WTC11 (cell line): ENCODE results near the gene ANGPTL1. TPM values are rescaled to one million over a fixed set of nuclear protein-coding genes. Genes with fewer than 3 reads are reported as not detected.
A peak's percentile ranks its signal among the peaks of the same experiment; 100 is the strongest.

Experiments
- ATAC-seq: fragments of 200-7000 bp; cut with Tn5 transposase; 2 replicates; pipeline ENCODE4 v1.10.0; 2021; ENCODE audit warnings: mild to moderate bottlenecking, moderate library complexity
- Bru-seq: library from RNA; stranded (reverse); fragments of 400-500 nt; gene quantifications from one replicate; lab custom pipeline; 2021; lab: Mats Ljungman, UMichigan
- CTCF ChIA-PET: fragments of 300-600 bp; sonication (Branson Sonifier 250); formaldehyde crosslinking; loops from one replicate; lab custom pipeline; 2021; ENCODE audit warnings: antibody characterized with exemption; lab: Charles Lee
- POLR2A ChIA-PET: fragments of 350-600 bp; sonication (Branson Sonifier 250); formaldehyde crosslinking; loops from one replicate; lab custom pipeline; 2021; ENCODE audit warnings: antibody characterized with exemption; lab: Charles Lee
- DNase-seq: peaks from one replicate; pipeline ENCODE4 v3.0.0; 2021; ENCODE audit warnings: low spot score
- H3K27ac Mint-ChIP-seq: 2 replicates; pipeline ENCODE4 v1.8.0; 2021; ENCODE audit warnings: mixed read lengths
- H3K27me3 Mint-ChIP-seq: 2 replicates; pipeline ENCODE4 v1.8.0; 2021; ENCODE audit warnings: low read depth, mild to moderate bottlenecking, moderate library complexity, mixed read lengths
- H3K36me3 Mint-ChIP-seq: 2 replicates; pipeline ENCODE4 v1.8.0; 2021; ENCODE audit warnings: mixed read lengths
- H3K4me1 Mint-ChIP-seq: 2 replicates; pipeline ENCODE4 v1.8.0; 2022; ENCODE audit warnings: mixed read lengths
- H3K4me3 Mint-ChIP-seq: 2 replicates; pipeline ENCODE4 v1.8.0; 2021; ENCODE audit warnings: mild to moderate bottlenecking, moderate library complexity, mixed read lengths
- H3K9me3 Mint-ChIP-seq: 2 replicates; pipeline ENCODE4 v1.8.0; 2021; ENCODE audit warnings: mixed read lengths
- ATF2 ChIP-seq: sonication (generic); formaldehyde crosslinking; IDR thresholded peaks from 2 replicates; pipeline ENCODE4 v1.8.1; 2022; ENCODE audit warnings: low read depth, missing genetic modification reagents, borderline replicate concordance
- CDX4 ChIP-seq: fragments of 250-450 bp; sonication (Bioruptor Pico); IDR thresholded peaks from 2 replicates; pipeline ENCODE4 v1.9.0; 2021; ENCODE audit warnings: moderate library complexity, mild to moderate bottlenecking, inconsistent platforms, borderline replicate concordance
- E2F5 ChIP-seq: sonication (generic); formaldehyde crosslinking; IDR thresholded peaks from 2 replicates; pipeline ENCODE4 v1.8.1; 2022; ENCODE audit warnings: mild to moderate bottlenecking, moderate library complexity, missing genetic modification reagents
- EMX1 ChIP-seq: fragments of 250-450 bp; sonication (Bioruptor Pico); IDR thresholded peaks from 2 replicates; pipeline ENCODE4 v1.8.0; 2021; ENCODE audit warnings: mild to moderate bottlenecking
- ERG ChIP-seq: fragments of 250-450 bp; sonication (Bioruptor Pico); IDR thresholded peaks from 2 replicates; pipeline ENCODE4 v1.8.0; 2021; ENCODE audit warnings: mild to moderate bottlenecking
- ESRRA ChIP-seq: sonication (generic); formaldehyde crosslinking; IDR thresholded peaks from 2 replicates; pipeline ENCODE4 v1.8.1; 2022; ENCODE audit warnings: mild to moderate bottlenecking, missing genetic modification reagents, borderline replicate concordance
- FOXK1 ChIP-seq: sonication (generic); formaldehyde crosslinking; IDR thresholded peaks from 2 replicates; pipeline ENCODE4 v1.8.0; 2022; ENCODE audit warnings: mild to moderate bottlenecking, moderate library complexity, missing genetic modification reagents
- FOXP1 ChIP-seq: sonication (generic); formaldehyde crosslinking; IDR thresholded peaks from 2 replicates; pipeline ENCODE4 v1.8.0; 2022; ENCODE audit warnings: missing genetic modification reagents, mild to moderate bottlenecking, moderate library complexity, borderline replicate concordance
- GABPB1 ChIP-seq: sonication (generic); formaldehyde crosslinking; IDR thresholded peaks from 2 replicates; pipeline ENCODE4 v1.8.1; 2023; ENCODE audit warnings: mild to moderate bottlenecking, missing genetic modification reagents
- HMGXB4 ChIP-seq: sonication (generic); formaldehyde crosslinking; IDR thresholded peaks from 2 replicates; pipeline ENCODE4 v1.8.1; 2023; ENCODE audit warnings: mild to moderate bottlenecking, moderate library complexity, missing genetic modification reagents
- NFE2L1 ChIP-seq: sonication (generic); formaldehyde crosslinking; IDR thresholded peaks from 2 replicates; pipeline ENCODE4 v1.8.1; 2023; ENCODE audit warnings: missing genetic modification reagents
- SMAD4 ChIP-seq: sonication (generic); formaldehyde crosslinking; IDR thresholded peaks from 2 replicates; pipeline ENCODE4 v1.8.0; 2022; ENCODE audit warnings: mild to moderate bottlenecking, missing genetic modification reagents
- TCF7 ChIP-seq: sonication (generic); formaldehyde crosslinking; IDR thresholded peaks from 2 replicates; pipeline ENCODE4 v1.8.0; 2022; ENCODE audit warnings: mild to moderate bottlenecking, low read depth, missing genetic modification reagents, moderate library complexity
- TEAD4 ChIP-seq: sonication (generic); formaldehyde crosslinking; IDR thresholded peaks from 2 replicates; pipeline ENCODE4 v1.8.0; 2022; ENCODE audit warnings: mild to moderate bottlenecking, missing genetic modification reagents
- ZBTB43 ChIP-seq: sonication (generic); formaldehyde crosslinking; IDR thresholded peaks from 2 replicates; pipeline ENCODE4 v1.8.1; 2023; ENCODE audit warnings: mild to moderate bottlenecking, missing genetic modification reagents
- ZNF121 ChIP-seq: sonication (generic); formaldehyde crosslinking; IDR thresholded peaks from 2 replicates; pipeline ENCODE4 v1.8.0; 2023; ENCODE audit warnings: missing genetic modification reagents
- ZNF232 ChIP-seq: sonication (generic); formaldehyde crosslinking; IDR thresholded peaks from 2 replicates; pipeline ENCODE4 v1.8.0; 2022; ENCODE audit warnings: mild to moderate bottlenecking, missing genetic modification reagents
- ZNF416 ChIP-seq: fragments of 250-450 bp; sonication (Bioruptor Pico); IDR thresholded peaks from 2 replicates; pipeline ENCODE4 v1.9.0; 2021; ENCODE audit warnings: mild to moderate bottlenecking, inconsistent platforms
- ZNF512 ChIP-seq: sonication (generic); formaldehyde crosslinking; IDR thresholded peaks from 2 replicates; pipeline ENCODE4 v1.8.1; 2022; ENCODE audit warnings: missing genetic modification reagents, borderline replicate concordance
- long read RNA-seq, 3 experiments: library from RNA in 1 of 3; library from capped mRNA in 1 of 3; library from polyadenylated mRNA in 1 of 3; unstranded in 2 of 3; stranded (forward) in 1 of 3; transcript quantifications; one replicate each; pipeline ENCODE4 v2.0.0, GENCODE V29; 2021
- total RNA-seq: library from RNA; stranded (reverse); gene quantifications from 3 replicates; pipeline ENCODE4 v1.2.3, GENCODE V29; 2021

Gene ANGPTL1
- total RNA-seq (not detected in 3 replicates), Bru-seq, nascent RNA (percentile 3 among the genes with signal in this experiment)
- long read RNA-seq, experiment 1, partial matches to known transcripts = 1 of 1 reads
- long read RNA-seq, experiment 1, other reads (novel, unspliced or antisense) = 0 of 1 reads
- long read RNA-seq, experiment 2 = 0 reads
- long read RNA-seq, experiment 3 = 0 reads

GRCh38 chr1:178870944-178871343 is at the start of gene ANGPTL1:
Gene ANGPTL1, minus strand, starts transcription at chr1:178871077. Its CDS starts 5,301 bp downstream, at chr1:178865776.
- no peak within 1 kb of the TSS for H3K4me3 Mint-ChIP-seq
- H3K27ac Mint-ChIP-seq = peak within 1 kb of the TSS; percentile 66
- ATAC-seq (peak; percentile 55), DNase-seq (no peak)
- POLR2A ChIA-PET = no interaction called here
- H3K9me3 Mint-ChIP-seq = no peaks in the 10 kb centered on the region
- TF ChIP-seq ESRRA (no peak), CDX4 (CRISPR knock-in tag) (no peak), NFE2L1 (CRISPR knock-in tag) (no peak), FOXP1 (CRISPR knock-in tag) (no peak), ZNF416 (no peak), ERG (no peak), ATF2 (CRISPR knock-in tag) (no peak), E2F5 (CRISPR knock-in tag) (no peak), ZBTB43 (CRISPR knock-in tag) (no peak), EMX1 (no peak), GABPB1 (CRISPR knock-in tag) (no peak)
- CTCF ChIA-PET = interaction anchor here (3.2 kb wide), 1 partner anchor 132 kb away, joined by 17 read pairs; no protein-coding TSS in a partner anchor
- H3K4me1 Mint-ChIP-seq = peaks cover 26% of the 10 kb centered on the region
- no peaks in the 10 kb centered on the region for H3K36me3 Mint-ChIP-seq
- no peaks in the 10 kb centered on the region for H3K27me3 Mint-ChIP-seq

- no peaks in the 10 kb centered on the region for H3K27me3 Mint-ChIP-seq
- ATAC-seq = no peak
- peaks cover 10% of the 10 kb centered on the region for H3K36me3 Mint-ChIP-seq
- DNase-seq = no peak
- POLR2A ChIA-PET = no interaction called here
- peaks cover 2% of the 10 kb centered on the region; the same call in 1 of the 2 replicates for H3K4me1 Mint-ChIP-seq
- H3K4me3 Mint-ChIP-seq = no peak overlapping the region
- H3K27ac Mint-ChIP-seq = no peak overlapping the region
- CTCF ChIA-PET = no interaction called here
- peaks cover 4% of the 10 kb centered on the region; the same call in 1 of the 2 replicates for H3K9me3 Mint-ChIP-seq
- TF ChIP-seq GABPB1 (CRISPR knock-in tag) (0 out of 2 replicates have a peak, but pooled peaks have one; percentile 33), NFE2L1 (CRISPR knock-in tag) (no peak)
These were observed 48.7 kb upstream of the ANGPTL1 start for GRCh38 chr1:178919581-178919980.

- ChIA-PET POLR2A (no interaction called here), CTCF (no interaction called here)
- TF ChIP-seq ZNF121 (CRISPR knock-in tag) (no peak), HMGXB4 (CRISPR knock-in tag) (no peak), ZNF512 (CRISPR knock-in tag) (no peak), TCF7 (no peak), FOXK1 (no peak), ZNF232 (CRISPR knock-in tag) (no peak), EMX1 (no peak), TEAD4 (CRISPR knock-in tag) (no peak), SMAD4 (CRISPR knock-in tag) (no peak)
These were observed 48.1 kb upstream of the ANGPTL1 start for GRCh38 chr1:178918955-178919354.

More at GRCh38 chr1:178918955-178919354, 48.1 kb upstream of the ANGPTL1 start:
- Mint-ChIP-seq H3K9me3 (no peaks in the 10 kb centered on the region), H3K4me3 (no peak overlapping the region), H3K36me3 (peaks cover 14% of the 10 kb centered on the region), H3K27me3 (no peaks in the 10 kb centered on the region), H3K27ac (no peak overlapping the region), H3K4me1 (peaks cover 2% of the 10 kb centered on the region; the same call in 1 of the 2 replicates)
- ATAC-seq (no peak), DNase-seq (no peak)
